CD1c-positive myeloid dendritic cell (primary cell): ENCODE data around the gene SGMS1.
"Not testable (repeated sequence)": the region's sequence is repeated elsewhere in the genome, so short reads cannot be mapped to it uniquely, and the experiment has no call there.

Experiments used
- DNase-seq: peaks from one replicate; pipeline ENCODE4 v3.0.0-alpha.2; 2016; ENCODE audit errors: extremely low spot score

Gene SGMS1

DNA sequence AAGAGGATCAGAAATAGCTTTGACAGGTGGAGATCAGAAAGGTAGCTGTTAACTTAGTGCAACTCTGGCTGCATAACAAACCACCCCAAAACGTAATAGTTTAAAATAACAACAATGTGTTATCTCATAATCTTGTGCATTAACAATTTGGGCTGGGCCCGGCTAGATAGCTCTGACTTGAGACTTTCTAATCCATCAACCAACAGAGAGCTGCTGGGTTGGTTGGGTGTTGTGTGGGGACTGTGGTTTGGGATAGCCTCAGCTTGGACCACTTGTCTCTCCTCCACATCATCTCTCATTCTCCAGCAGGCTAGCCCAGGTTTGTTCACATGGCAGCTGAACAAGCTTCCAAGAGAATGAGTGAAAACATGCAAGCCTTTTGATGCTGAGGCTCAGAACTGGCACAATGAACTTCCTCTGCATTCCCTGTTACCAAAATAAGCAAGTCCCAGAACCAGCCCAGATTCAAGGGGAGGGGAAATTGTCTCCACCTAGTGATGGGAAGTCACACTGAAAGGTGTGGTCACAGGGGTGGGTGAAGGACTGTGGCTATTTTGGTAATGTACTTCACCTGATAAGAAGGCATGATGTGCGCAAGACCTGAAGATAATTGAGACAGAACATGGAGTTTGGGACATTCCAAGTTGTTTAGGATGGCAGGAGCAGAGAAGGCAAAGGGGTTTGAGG lies 352.0 kb downstream of the SGMS1 start:
- no peak for DNase-seq

DNA sequence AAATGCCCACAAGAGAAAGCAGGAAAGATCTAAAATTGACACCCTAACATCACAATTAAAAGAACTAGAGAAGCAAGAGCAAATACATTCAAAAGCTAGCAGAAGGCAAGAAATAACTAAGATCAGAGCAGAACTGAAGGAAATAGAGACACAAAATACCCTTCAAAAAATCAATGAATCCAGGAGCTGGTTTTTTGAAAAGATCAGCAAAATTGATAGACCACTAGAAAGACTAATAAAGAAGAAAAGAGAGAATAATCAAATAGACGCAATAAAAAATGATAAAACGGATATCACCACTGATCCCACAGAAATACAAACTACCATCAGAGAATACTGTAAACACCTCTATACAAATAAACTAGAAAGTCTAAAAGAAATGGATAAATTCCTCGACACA lies 355.9 kb downstream of the SGMS1 start:
- not testable (repeated sequence) for DNase-seq

DNA sequence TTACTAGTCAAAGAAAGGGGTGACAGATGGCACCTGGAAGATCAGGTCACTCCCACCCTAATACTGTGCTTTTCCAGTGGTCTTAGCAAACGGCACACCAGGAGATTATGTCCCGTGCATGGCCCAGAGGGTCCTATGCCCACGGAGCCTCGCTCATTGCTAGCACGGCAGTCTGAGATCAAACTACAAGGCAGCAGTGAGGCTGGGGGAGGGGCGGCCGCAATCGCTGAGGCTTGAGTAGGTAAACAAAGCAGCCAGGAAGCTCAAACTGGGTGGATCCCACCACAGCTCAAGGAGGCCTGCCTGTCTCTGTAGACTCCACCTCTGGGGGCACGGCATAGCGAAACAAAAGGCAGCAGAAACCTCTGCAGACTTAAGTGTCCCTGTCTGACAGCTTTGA lies 361.1 kb downstream of the SGMS1 start:
- not testable (repeated sequence) for DNase-seq

DNA sequence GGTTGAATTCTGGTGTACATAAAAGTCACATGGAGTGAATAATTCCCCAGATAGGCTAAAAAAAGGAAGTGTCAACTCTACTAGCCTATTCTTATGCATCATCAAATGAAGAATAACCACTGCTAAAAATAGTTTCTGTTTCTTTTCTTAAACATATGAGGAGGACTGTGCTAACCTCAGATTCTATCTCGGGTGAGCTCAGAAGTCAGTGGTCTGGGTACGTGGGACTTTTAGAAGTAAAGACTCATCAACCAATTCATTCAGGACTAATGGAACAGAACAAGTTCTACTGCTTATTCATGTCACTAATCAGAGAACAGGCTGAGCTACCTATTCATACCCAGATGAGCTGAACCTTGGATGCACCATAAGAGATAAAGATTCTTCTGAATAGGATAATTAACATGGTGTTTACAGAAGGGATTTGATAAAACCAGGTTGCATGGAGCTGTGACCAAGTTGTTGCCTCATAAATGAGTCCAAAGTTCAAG lies 362.9 kb downstream of the SGMS1 start:
- DNase-seq: peak; percentile 27
